Gastroesophageal sphincter (tissue), 3 donors: ENCODE measurements around the gene CLCNKA.
A peak's percentile ranks its signal among the peaks of the same experiment; 100 is the strongest.

ENCODE experiments used
- POLR2AphosphoS5 ChIP-seq: sonication (generic); formaldehyde crosslinking; IDR thresholded peaks from one replicate; pipeline ENCODE4 v1.6.1; 2017; ENCODE audit warnings: antibody characterized with exemption
- TF ChIP-seq, protein P1 (sequence below), 4 experiments: fragments of 200-600 bp in 2 of 4; fragments of 450-650 bp in 2 of 4; sonication (generic) in 1 of 4; IDR thresholded peaks; one replicate each; pipeline ENCODE4 v1.5.1; 2017 to 2019; ENCODE audit warnings: antibody characterized with exemption in 4 of 4, mild to moderate bottlenecking in 2 of 4, moderate library complexity in 2 of 4

DNA sequence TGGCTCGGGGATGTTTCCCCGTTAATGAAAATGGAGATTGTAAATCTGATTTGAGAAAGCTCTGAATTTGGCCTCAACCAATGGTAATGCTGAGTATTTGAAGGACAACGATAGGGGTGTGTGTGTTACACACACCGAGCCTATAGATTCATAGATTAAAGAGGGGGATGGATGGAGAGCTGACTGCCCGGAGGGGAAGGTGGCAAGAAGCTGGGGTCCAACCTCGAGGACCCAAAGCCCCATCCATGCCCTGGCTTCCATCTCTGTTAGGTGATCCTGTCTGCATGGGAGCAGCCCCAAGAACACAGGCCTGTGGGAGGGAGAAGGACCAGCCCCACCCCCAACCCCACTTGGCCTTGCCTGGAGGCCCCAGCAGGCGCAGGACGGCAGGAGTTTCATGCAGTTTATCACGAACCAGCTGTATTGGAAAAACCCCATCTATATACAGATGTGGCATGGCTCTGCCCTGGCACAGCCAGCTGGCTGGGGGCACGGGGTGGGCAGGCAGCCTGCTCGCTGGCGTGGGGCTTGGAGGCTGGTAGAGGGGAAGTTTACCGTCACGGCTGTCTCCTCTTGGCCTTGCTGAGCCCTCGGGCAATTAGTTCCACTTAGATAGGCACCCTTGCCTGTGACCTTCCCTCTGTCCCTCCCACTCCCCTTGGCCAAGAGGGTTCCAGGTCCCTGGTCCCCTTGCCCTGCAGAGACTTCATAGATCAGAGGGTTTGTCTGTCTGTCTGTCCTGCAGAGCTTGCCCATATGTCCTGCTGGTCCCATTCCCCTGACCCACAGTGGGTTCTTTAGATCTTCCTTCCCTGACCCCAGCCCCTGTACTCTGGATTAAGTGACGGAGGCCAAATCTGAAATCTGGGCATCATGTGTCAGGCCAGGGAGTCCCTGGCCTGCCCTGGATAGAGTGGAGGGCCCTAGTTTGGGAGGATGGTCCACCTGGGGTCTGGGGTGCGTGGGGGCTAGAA, 7.0 kb upstream of the CLCNKA start:
- TF ChIP-seq POLR2AphosphoS5, result peak; percentile 37
- TF ChIP-seq, protein P1, sequence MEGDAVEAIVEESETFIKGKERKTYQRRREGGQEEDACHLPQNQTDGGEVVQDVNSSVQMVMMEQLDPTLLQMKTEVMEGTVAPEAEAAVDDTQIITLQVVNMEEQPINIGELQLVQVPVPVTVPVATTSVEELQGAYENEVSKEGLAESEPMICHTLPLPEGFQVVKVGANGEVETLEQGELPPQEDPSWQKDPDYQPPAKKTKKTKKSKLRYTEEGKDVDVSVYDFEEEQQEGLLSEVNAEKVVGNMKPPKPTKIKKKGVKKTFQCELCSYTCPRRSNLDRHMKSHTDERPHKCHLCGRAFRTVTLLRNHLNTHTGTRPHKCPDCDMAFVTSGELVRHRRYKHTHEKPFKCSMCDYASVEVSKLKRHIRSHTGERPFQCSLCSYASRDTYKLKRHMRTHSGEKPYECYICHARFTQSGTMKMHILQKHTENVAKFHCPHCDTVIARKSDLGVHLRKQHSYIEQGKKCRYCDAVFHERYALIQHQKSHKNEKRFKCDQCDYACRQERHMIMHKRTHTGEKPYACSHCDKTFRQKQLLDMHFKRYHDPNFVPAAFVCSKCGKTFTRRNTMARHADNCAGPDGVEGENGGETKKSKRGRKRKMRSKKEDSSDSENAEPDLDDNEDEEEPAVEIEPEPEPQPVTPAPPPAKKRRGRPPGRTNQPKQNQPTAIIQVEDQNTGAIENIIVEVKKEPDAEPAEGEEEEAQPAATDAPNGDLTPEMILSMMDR (IDR thresholded peaks at IDR 0.05), result no peak
